ENCODE results near the gene ATP6V1D.
A peak's percentile ranks its signal among the peaks of the same experiment; 100 is the strongest.
"Not testable (repeated sequence)": the region's sequence is repeated elsewhere in the genome, so short reads cannot be mapped to it uniquely, and the experiment has no call there.

Gene ATP6V1D

DNA sequence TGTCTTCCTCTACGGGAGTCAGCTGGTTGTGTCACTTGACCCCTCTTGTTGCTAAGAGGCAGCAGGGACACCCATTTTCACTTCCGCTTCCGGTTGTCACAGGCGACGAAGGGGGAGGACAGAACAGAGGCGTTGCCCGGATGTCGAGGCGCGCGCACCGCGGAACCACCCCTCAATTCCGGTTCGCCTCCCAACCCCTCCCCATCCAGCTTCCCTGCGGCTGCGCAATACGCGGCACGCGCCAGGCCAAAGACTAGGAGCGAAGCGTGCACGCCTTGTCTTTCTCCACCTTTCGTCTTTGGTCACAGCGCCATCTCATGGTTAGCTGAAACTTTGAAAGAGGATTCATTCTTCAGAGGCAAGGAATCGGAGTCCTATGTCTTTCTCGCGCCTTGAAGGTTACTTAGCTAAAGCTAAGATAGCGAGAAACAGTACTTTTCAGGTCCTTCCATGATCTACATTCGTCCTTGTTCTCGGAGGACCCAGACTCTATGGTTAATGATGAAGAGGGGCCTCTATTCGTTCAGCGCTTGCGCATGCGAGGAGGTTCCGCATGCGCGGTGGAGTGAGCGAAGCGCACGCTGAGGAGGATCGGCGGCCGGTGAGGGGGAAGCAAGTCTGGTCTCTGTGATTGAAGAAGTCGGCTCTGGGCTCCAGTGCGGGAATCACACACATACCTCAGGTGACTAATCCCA lies at the start of gene ATP6V1D, which contains the start of gene EIF2S1:
ATP6V1D (minus strand) TSS at position 30 of the 695 bp plus-strand sequence. CDS start 106 bp downstream, outside the sequence.
EIF2S1 (plus strand) TSS at position 554 of the 695 bp plus-strand sequence. CDS start 4,440 bp downstream, outside the sequence.
- DNase-seq, result peak; percentile 96 to 98

DNA sequence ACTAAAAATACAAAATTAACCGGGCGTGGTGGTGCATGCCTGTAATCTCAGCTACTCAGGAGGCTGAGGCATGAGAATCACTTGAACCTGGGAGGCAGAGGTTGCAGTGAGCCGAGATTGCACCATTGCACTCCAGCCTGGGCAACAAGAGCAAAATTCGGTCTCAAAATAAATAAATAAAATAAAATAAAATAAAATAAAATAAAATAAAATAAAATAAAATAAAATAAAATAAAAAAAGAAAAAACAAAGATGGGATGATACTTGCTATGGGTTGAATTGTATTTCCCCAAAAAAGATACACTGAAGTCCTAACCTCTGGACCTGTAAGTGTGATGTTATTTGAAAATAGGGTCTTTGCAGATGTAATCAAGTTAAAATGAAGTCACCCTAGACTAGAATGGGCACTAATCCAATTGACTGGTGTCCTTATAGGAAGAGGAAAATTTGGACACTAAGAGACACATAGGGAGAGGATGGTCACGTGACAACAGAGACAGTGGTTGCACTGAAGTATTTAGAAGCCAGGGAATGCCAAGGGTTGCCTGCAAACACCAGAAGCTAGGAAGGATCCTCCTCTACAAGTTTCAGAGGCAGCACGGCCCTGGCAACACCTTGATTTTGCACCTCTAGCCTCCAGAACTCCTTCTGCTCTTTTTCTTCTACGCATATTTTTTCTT lies 48.7 kb upstream of the ATP6V1D start:
- DNase-seq, result not testable (repeated sequence)

DNA sequence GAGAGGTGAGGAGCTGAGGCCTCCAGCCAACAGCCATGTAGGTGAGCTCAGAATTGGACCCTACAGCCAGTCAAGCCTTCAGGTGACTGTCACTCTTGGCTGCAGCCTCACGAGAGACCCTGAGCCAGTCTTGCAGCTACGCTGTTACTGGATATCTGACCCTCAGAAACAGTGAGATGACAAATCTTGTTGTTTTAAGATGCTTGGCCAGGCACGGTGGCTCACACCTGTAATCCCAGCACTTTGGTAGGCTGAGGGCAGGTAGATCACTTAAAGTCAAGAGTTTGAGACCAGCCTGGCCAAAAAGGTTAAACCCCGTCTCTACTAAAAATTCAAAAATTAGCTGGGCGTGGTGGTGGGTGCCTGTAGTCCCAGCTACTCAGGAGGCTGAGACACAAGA lies 46.2 kb upstream of the ATP6V1D start:
- DNase-seq, result no peak

DNA sequence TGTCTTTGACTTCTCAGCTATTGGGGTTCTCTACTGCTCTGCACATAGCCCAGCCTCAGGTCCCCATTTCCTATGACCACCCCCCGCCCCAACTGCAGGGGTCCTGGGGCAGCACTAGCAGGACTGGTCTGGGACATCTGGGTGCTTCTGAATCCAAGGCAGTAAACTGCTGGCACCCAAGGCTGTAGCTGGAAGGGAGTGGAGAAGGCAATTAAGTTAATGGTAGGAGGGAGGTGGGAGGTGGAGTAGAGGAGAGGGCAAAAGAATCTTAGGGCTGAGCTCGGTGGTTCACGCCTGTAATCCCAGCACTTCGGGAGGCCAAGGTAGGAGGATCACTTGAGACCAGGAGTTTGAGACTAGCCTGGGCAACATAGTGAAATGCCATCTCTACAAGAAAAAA lies 40.8 kb upstream of the ATP6V1D start:
- no peak for DNase-seq

DNA sequence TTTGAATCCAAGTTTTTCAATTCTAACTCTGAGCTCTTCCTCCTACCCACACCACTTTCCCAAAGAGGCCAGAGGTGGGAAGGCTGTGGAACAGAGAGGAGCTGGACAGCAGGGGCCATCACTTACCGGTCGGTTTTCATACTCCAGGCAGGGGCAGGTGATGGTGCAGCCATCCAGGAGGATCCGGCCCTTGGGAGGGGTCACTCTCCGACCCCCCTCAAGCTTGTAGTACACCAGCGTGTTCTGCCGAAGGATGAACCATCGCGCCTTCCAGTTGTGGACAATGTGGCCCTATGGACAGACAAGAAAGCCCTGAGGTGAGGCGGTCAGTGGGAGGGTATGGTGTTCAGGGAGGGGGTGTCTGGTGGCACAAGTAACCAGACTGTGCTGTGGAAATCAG lies 37.9 kb upstream of the ATP6V1D start:
- no peak for DNase-seq

DNA sequence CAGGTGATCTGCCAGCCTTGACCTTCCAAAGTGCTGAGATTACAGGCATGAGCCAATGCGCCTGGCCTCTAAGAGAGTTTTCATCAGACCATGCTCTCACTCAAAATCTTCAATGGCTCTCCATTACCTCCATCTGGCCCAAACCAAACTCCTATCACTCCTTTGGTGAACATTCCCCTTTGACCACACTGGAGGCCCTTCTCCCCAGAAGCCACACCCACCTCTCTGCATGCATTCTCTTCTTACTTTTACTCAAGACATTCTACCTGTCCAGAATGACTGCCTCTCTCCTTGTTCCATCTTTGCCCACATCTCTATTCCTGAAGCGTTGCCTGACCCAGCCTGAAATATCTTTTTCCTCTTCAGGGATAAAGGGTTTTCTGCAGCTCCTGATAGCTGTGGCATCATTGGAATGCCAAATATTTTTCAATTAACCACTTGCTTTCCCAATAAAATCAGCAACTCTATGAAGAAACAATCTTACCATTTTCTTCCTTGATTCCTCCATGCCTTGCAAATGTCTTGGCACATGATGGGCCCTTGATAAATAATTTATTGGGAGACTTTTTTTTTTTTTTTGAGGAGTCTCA lies 36.9 kb upstream of the ATP6V1D start:
- DNase-seq, result no peak

DNA sequence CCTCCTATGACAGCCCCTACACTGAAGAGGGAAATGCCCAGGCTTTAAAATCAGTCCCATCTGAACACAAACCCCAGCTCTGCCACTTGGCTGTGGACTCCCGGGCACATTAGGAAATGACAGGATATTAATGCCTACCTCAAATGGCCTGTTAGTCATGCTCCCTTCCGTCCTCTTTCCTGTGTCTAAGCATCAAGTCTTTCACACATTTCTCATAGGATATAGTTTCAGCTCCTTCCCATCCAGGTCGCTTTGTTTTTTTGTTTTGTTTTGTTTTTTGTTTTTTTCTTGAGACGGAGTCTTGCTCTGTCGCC lies 36.2 kb upstream of the ATP6V1D start:
- DNase-seq, result no peak

DNA sequence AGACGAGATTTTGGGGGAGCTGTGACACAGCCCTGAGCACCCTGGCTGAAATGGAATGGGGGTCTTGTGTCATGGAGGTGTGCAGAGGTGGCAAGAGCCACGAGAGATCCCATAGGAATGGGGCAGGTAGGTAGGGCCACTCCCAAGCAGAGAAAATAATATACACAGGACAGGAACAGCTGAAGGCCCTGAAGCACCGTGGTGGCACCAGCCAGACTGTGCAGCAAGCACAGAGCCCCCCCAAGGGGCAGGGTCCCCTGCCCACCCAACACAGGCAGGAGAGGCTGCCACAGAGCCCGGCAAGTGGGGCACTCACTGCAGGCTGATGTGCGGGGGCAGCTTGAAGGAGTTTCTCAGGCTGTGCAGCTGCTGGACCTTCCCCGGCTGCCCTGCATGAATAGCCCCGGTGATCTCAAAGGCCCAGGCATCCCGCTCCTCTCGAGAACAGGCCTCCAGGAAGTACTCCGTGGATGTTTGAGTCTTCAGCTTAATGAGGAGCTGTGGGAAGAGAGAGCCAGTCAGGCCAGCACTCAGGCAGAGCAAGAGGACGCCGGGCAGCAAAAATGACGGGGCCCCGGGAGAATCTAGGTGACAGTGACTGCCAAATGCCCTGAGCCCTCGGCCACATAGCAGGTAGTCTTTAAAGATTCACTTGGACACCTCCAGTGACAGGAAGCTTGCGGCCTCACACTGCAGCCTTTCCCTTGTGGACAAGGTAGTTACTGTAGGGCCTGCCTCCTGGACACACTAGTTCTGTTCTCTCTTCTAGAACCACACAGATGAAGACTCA lies 35.7 kb upstream of the ATP6V1D start:
- no peak for DNase-seq

DNA sequence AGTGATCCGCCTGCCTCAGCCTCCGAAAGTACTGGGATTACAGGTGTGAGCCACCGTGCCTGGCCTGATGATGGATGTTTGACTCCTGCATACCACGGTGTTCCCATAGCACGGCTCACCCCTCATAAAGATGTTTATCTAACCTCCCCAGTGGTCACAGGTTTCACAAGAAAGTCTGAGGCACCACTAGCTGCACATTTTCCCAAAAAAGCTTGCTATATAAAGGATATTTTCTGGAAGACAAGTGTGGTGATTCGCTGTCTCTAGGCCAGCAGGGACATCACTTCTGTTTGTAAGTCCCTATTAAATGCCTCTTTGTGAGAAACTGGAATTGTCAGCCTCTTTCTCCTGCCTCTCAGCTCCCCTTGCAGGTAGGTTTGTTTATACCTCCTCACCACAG lies 34.1 kb upstream of the ATP6V1D start:
- DNase-seq, result no peak

DNA sequence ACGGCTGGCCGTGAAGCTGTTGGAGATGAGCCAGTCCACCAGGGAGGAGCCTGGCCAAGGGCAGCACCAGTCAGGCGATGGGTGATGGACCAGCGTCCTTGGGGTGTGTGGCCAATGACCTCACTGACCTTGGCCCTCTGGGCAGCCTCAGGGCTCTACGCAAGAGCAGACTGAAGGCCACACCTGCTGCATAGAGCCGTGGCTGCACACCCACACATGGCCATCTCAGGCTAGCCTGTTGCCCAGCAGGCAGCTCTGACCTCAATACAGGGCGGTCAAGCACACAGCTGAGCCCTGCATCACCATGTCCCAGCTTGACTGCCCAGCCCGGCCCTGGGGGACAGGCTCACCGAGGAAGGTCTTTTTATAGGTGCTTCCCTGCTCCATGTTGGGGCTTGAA lies 33.2 kb upstream of the ATP6V1D start:
- no peak for DNase-seq

DNA sequence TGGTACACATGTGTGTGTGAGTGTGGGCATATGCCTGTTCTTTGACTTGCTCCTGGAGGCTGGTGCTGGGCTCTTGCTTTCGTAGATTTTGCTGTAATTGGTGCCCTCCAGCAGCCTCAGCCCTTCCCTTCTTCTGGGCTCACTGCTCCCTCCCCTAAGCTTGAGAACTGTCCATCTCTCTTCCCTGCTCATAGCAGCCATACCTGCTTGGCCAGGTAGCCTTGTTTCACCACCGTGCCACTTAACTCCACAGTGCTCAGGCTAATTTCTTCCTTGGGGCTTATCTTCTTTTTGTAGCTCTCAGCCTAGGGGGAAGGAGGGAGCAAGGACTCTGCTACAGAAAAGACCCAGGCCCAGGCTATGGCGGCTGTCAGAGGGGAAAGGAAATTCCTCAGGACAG lies 32.5 kb upstream of the ATP6V1D start:
- no peak for DNase-seq

DNA sequence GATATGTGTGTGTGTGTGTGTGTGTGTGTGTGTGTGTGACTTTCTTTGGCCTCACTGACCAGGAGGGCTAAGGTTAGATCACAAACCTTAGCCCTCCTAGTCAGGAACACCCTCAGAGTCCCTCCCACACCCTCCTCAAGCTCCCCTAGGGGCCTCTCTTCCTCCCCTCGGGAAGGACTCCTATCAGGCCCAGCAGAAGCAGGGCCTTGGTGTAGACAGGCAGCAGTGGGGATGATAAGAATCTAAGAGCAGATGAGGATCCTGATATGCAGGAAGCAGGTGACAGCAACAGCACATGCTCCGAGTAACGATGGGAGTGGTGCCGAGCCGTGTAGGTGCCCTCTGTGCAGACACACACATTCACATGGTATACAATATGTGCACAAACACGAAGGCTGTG lies 31.7 kb upstream of the ATP6V1D start:
- DNase-seq, result no peak

DNA sequence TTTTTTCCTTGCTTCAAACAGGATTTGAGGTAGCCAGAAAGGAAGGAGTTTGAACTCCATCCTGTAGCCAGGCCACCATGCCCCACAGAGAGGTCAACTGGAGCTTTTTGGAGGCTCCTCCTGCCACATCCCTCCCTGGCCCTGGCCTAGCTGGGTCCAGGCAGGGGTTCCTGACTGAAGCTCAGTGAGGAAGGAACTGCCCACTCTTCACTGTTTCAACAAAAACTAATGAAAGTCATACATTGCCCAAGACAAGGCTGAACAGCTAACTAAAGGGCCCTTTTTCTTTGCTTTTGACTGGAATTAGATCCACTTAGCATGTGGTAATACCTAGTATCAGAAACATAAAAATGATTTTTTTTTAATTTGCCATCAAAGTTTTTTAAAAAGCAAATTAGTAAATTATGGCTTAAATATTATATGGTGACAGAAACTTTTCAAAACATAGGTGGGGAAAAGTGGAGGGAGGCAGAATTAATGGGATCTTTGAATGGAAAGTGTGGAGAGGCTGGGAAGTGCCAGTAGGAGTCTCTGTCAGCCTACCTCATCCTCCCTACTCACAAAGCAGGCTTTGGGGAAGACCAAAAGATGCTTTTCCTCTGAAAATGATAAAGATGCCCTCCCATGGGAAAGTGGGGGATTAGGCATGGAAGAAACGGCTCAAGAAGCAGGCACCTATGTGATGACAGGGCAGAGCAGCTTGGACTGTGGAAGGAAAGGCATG lies 30.4 kb upstream of the ATP6V1D start:
- no peak for DNase-seq

DNA sequence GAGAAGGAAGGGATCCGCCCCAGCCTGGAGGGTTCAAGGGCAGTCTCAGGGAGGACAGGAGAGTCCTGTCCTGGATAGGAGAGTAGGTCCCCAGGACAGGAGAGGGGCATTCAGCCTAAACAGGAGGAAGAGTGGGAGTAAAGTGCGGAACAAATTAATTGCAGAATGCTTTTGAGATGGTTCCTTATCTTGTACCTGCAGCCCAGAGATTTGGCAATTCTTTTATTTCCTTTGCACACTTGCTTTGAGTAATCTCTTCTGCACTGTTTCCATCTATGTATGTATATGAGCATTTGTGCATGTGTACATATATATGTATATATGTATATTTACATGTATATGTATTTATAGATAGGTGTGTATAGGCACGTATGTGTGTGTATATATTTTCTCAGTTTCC lies 29.7 kb upstream of the ATP6V1D start:
- no peak for DNase-seq

DNA sequence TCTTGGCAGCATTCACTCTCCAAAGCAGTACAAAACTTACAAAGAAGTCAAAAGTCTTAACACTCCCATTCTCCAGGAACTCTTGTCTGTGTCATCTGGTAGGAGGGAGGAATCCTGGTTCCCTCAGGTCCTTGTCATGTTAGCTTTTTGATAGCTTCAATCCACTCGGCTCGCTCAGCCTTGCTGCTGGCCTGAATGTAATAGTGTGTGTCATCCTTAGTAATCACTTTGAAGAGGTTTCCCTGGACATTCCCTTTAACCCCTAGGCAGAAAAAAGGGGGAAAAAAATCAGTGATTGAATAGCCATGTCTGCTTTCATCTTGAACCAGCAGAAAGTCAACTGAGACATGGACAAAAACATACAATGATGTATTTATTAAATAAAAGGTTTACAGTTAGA lies 27.6 kb upstream of the ATP6V1D start:
- no peak for DNase-seq

DNA sequence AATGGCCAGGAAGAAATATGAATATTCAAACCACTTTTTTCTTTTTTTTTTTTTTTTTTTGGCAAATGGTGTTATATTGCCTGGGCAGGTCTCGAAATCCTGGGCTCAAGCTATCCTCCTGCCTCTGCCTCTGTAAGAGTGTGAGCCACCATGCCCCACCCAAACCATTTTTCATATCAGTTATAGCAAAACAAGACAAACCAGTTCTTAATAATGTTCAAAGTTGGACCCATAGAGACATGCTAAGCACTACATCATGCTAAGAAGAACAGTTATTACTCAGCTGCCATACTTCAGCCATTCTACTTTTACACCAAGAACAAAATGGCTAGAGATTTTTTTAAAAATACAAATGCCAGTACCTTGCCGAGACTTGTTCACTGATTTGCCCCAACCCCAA lies 26.0 kb upstream of the ATP6V1D start:
- no peak for DNase-seq

DNA sequence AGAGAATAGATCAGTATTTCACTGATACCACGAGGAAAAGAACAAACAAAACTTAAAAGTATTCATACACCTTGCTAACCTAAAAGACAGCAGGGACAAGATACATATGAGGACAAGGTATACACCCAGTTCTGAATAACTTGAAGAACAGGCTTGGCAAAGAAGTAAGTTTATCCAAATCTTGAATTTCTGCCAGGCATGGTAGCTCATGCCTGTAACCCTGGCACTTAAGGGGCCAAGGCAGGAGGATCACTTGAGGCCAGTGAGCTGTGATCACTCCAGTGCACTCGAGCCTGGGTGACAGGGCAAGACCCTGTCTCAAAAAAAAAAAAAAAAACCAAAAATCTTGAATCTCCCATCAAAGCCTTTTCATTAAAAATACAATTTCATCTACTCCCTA lies 25.5 kb upstream of the ATP6V1D start:
- DNase-seq, result no peak

DNA sequence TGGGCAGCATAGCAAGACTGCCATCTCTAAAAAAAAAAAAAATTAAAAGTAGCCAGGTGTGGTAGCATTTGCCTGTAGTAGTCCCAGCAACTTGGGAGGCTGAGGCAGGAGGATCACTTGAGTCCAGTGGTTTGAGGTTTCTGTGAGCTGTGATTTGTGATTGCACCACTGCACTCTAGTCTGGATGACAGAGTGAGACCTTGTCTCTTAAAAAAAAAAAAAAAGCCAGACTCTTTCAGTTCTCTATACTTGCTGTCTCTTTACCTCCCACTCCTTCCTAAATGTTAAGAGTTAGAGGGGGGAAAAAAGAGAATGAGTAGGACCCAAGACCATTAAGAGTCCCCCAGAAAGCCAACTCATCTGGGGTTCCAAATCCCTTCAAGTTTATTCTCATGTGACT lies 18.3 kb upstream of the ATP6V1D start:
- no peak for DNase-seq

DNA sequence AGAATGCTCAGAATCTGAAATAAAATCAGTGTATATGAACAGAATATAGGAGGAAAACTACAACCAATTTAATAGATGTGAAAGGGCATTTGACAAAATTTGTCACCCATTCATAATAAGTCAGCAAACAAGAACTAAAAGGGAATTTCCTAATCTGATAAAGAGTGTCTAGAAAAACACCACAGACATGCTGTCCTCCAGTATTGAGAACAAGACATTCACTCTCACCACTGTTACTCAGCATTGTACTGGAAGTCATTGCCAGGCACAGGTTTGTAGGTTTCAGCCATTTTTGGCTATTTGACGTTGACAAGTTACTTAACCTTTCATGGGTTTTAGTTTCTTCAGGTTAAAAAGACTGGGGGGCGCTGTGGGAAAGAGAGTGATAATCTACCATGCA lies 13.7 kb upstream of the ATP6V1D start:
- no peak for DNase-seq

DNA sequence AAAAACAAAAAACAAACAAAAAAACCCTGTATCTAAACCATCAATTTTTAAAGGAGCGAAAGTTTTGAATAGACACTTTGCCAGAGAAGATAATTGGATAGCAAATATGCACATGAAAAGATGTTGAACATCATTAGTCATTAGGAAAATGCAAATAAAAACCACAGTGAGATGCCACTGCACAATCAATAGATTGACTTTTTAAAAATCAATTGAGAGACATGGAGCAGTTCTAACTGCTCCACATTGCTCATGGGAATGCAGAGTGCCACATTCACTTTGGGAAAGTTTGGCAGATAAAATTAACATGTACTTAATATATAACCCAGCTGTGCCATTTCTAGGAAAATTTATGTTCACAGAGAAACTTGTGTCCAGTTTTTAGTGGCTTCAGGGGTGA lies 13.2 kb upstream of the ATP6V1D start:
- no peak for DNase-seq

DNA sequence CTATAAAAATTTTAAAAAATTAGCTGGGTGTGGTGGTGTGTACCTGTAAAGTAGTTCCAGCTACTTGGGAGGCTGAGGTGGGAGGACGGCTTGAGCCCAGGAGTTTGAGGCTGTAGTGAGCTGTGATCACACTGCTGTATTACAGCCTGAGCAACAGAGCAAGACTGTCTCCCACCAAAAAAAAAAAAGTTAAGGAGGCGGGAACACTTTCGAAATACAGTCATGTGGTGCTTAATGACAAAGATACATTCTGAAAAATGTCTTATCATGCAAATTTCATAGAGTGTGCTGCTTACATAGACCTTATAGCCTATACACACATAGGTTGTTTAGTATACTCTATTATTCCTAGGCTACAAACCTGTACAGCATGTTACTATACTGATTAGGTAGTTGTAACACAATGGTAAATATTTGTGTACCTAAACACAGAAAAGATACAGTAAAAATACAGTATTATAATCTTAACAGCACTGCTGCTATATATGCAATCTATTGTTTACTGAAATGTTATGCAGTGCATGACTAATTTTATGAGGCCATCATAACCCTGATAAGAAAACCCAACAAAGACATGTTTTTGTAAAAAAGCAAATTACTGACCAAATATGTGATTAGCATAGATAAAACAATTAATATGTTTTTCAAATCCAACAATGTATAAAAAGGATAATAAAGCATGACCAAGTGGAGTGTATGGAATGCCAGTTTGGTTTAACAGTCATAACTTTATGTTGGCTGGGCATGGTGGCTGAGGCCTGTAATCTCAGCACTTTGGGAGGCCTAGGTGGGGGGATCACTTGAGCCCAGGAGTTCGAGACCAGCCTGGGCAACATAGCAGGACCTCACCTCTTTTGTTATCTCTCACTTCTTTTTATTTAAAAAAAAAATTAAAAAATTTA lies 11.9 kb upstream of the ATP6V1D start:
- peak in 1 of 2 experiments; percentile 9 for DNase-seq

DNA sequence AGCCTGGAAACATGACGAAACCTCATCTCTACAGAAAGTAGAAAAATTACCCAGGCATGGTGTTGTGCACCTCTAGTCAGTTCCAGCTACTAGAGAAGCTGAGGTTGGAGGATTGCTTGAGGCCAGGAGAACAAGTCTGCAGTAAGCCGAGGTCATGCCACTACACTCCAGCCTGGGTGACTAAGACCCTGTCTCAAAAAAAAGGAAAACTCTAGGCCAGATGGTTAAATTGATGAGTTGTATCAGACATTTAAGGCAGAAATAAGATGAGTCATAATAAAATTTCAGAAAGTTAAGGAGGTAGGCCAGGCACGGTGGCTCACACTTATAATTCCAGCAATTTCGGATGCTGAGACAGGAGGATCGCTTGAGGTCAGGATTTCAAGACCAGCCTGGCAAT lies 11.2 kb upstream of the ATP6V1D start:
- no peak for DNase-seq
